Activated B cell treated with CpG ODN at 0.5 μM for 24 hours (primary cell): ENCODE data around the gene DAZL. TPM values are rescaled to one million over a fixed set of nuclear protein-coding genes. Genes with fewer than 3 reads are reported as not detected.

Experiments used
- ATAC-seq: fragments of 200-7000 bp; cut with Tn5 transposase; one replicate; pipeline ENCODE4 v1.10.0; 2021; ENCODE audit warnings: low read depth, mild to moderate bottlenecking, moderate library complexity
- CTCF ChIA-PET: fragments of 350-600 bp; sonication (Branson Sonifier 250); formaldehyde crosslinking; loops from one replicate; lab custom pipeline; 2021; ENCODE audit warnings: antibody characterized with exemption; lab: Charles Lee
- POLR2A ChIA-PET: fragments of 350-600 bp; sonication (Branson Sonifier 250); formaldehyde crosslinking; loops from one replicate; lab custom pipeline; 2021; ENCODE audit warnings: antibody characterized with exemption; lab: Charles Lee
- DNase-seq: peaks from one replicate; pipeline ENCODE4 v3.0.0; 2022
- H3K27ac Mint-ChIP-seq: one replicate; pipeline ENCODE4 v1.8.0; 2020; ENCODE audit warnings: mixed read lengths
- H3K27me3 Mint-ChIP-seq: one replicate; pipeline ENCODE4 v1.8.0; 2021; ENCODE audit warnings: mixed read lengths
- H3K36me3 Mint-ChIP-seq: one replicate; pipeline ENCODE4 v1.8.0; 2021; ENCODE audit warnings: low read depth, mixed read lengths
- H3K4me1 Mint-ChIP-seq: one replicate; pipeline ENCODE4 v1.8.0; 2021; ENCODE audit warnings: mixed read lengths
- H3K4me3 Mint-ChIP-seq: one replicate; pipeline ENCODE4 v1.8.0; 2020; ENCODE audit warnings: mild to moderate bottlenecking, mixed read lengths
- H3K9me3 Mint-ChIP-seq: one replicate; pipeline ENCODE4 v1.8.0; 2020; ENCODE audit warnings: mixed read lengths
- intact Hi-C: fragments of 100-400 bp; cut with micrococcal nuclease; formaldehyde crosslinking; loops from one replicate; pipeline ENCODE4 v1.15.1; 2024
- total RNA-seq: library from RNA; stranded (reverse); gene quantifications from 2 replicates; pipeline ENCODE4 v1.2.3, GENCODE V29; 2022
- TF ChIP-seq, protein P1 (sequence below): fragments of 200-600 bp; IDR thresholded peaks from one replicate; pipeline ENCODE4 v1.8.0; 2022; ENCODE audit warnings: antibody characterized with exemption, mild to moderate bottlenecking

The DAZL gene
- total RNA-seq, 1 donor from 2014 or later: not detected

DNA sequence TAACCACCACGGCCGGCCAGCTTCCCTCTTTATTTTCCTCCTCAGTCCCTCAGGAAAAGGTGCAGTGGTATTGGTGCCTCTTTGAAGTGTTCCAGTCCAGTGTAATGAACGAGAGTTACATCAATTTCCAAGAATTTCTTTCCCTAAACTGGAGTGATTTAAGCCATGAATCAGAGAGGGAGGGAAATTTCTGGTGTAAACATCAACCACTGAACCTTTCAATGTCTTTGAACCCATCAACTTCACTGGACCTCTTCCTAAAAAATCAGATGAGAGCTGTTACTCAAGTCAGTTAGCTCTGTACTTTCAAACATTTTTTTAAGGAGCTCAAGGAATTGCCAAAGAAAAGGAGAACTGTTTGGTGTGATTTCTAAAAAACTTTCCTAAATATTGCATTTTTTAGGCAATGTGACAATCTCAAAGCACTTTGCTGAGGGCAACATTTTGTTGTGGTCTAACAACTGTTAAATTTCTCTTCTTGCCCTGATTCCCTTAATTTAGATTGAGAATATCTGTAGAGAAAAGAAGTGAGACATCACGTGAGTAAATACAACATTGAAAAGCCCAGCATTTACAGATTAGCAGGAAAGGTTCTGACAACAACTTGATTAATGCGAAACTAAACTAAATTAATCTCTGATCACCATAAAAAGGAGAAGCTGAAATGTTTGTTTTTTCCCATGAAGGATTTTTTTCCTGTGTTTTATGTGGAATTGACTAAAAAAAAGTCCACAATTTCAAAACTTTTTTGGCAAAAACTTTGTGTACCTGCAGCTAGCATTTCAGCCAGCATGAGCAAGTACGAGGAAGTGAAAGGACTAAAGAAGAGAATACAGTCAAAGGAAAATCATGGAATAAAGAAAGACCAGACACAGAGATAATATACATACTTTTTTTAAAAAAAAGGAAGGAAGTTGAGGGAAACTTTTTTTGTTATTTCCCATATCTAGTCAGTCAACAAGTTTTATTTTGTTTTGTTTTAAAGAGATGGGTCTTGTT is 9.1 kb upstream of the DAZL start:
- Mint-ChIP-seq H3K4me1 (peaks cover 19% of the 10 kb centered on the region), H3K4me3 (no peak overlapping the region), H3K27me3 (no peaks in the 10 kb centered on the region), H3K9me3 (peaks cover 11% of the 10 kb centered on the region), H3K27ac (no peak overlapping the region), H3K36me3 (peaks cover 3% of the 10 kb centered on the region)
- CTCF ChIA-PET: no interaction called here
- intact Hi-C loops: no loop called here
- POLR2A ChIA-PET: no interaction called here
- ATAC-seq: no peak
- TF ChIP-seq, protein P1, sequence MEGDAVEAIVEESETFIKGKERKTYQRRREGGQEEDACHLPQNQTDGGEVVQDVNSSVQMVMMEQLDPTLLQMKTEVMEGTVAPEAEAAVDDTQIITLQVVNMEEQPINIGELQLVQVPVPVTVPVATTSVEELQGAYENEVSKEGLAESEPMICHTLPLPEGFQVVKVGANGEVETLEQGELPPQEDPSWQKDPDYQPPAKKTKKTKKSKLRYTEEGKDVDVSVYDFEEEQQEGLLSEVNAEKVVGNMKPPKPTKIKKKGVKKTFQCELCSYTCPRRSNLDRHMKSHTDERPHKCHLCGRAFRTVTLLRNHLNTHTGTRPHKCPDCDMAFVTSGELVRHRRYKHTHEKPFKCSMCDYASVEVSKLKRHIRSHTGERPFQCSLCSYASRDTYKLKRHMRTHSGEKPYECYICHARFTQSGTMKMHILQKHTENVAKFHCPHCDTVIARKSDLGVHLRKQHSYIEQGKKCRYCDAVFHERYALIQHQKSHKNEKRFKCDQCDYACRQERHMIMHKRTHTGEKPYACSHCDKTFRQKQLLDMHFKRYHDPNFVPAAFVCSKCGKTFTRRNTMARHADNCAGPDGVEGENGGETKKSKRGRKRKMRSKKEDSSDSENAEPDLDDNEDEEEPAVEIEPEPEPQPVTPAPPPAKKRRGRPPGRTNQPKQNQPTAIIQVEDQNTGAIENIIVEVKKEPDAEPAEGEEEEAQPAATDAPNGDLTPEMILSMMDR: no peak
- no peak for DNase-seq

DNA sequence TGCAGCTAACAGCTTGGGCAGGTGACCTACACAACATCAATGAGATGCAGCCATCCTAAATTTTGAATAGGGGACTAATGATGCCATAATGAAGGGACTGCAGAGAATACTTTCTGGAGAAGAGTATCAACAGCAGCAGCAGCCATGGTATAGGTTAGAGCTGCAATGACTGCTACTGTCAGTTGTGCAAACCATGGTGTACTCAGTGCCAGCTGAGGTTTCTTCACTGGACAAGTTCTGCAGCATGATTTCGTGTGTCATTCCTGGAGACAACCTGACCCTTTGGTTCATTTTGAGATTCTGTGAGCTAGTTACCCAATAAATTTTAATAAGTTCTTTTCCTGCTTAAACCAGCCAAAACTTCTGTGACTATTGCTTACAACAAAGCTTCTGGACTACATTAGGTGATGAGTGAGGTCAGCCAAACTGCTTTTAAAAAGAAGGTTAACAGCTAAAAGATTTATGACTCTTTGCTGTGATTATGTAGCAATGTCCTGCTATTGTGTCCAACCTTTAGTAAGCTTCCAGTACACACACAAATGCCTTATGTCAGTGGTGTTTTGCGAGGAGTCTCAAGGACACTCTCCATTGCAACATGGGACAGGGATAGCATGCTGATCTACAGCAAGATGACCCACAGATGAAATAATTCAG is 4.8 kb upstream of the DAZL start:
- Mint-ChIP-seq H3K4me1 (peaks cover 10% of the 10 kb centered on the region), H3K4me3 (no peak overlapping the region), H3K27ac (no peak overlapping the region), H3K27me3 (peaks cover 3% of the 10 kb centered on the region), H3K36me3 (no peaks in the 10 kb centered on the region), H3K9me3 (no peaks in the 10 kb centered on the region)
- intact Hi-C loops: loop anchor here (10.0 kb wide), 1 partner anchor 1035 kb away; no protein-coding TSS in a partner anchor
- no peak for ATAC-seq
- TF ChIP-seq, protein P1: no peak
- CTCF ChIA-PET: interaction anchor here (1.6 kb wide), 1 partner anchor 9 kb away, joined by 6 read pairs; no protein-coding TSS in a partner anchor
- no peak for DNase-seq
- POLR2A ChIA-PET: no interaction called here

DNA sequence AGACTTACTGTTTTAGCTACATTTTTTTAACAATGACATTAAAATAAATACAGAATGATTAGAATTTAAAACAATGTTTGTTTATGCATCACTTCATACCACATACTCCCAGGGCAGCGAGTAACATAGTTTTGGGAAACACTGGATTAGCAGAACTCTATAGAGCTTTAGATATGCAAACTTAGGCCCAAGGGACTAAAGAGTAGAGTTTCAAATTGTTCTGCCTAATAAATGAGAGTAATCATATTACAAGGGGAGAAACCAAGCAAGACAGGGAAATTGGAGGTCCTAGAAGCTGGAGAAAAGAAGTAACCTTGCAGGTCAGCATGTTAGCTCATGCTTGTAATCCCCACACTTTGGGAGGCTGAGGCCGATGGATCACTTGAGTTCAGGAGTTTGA is 3.6 kb upstream of the DAZL start:
- ATAC-seq (no peak), DNase-seq (no peak)
- ChIA-PET CTCF (interaction anchor here (0.8 kb wide), 2 partner anchors 421 to 805 kb away, joined by 3 read pairs; no protein-coding TSS in a partner anchor), POLR2A (no interaction called here)
- Mint-ChIP-seq H3K4me3 (no peak overlapping the region), H3K4me1 (peaks cover 4% of the 10 kb centered on the region), H3K27me3 (peaks cover 3% of the 10 kb centered on the region), H3K36me3 (no peaks in the 10 kb centered on the region), H3K27ac (no peak overlapping the region), H3K9me3 (no peaks in the 10 kb centered on the region)
- intact Hi-C loops: loop anchor here (10.0 kb wide), 1 partner anchor 1036 kb away; no protein-coding TSS in a partner anchor
- TF ChIP-seq, protein P1: no peak

DNA sequence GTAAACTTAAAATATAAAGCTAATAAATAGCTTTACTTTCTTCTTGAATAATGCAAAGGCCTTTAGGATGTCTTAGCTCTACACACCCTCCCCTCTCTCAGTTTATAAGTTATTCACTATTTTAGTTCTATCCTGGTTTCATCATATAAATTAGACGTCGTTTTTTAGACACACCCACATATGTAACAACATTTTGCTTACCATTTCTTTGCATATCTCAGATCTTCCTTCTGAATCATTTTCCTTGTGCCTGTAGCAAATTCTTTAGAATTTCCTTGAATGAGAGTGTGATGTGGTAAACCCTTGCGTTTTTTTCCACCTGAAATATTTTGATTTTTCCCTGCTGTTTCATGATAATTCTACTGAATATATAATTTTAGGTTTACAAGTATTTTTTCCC is 2.5 kb upstream of the DAZL start:
- CTCF ChIA-PET: no interaction called here
- Mint-ChIP-seq H3K36me3 (no peaks in the 10 kb centered on the region), H3K4me3 (no peak overlapping the region), H3K9me3 (no peaks in the 10 kb centered on the region), H3K27me3 (peaks cover 3% of the 10 kb centered on the region), H3K4me1 (peaks cover 4% of the 10 kb centered on the region), H3K27ac (no peak overlapping the region)
- POLR2A ChIA-PET: no interaction called here
- ATAC-seq (no peak), DNase-seq (no peak)
- intact Hi-C loops: loop anchor here (10.0 kb wide), 1 partner anchor 1037 kb away; no protein-coding TSS in a partner anchor
- TF ChIP-seq, protein P1: no peak

DNA sequence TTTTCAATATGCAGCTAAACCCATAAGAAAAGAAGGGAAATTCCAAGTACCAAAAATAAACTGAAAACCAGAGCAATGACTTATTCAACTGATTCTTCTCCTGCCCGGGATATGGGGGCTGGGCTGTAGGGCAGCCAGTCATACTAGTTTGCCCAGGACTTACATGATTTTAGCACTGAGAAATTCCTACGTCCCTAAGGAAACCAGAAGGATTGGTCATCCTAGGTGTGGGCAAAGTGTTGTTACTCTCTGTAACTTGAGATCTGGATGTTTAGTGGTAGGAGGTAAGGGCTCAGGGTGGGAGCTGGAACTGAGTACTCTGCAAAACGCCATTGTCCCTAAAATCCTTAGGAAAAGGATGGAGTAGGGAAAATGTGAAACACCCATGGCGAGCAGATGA is 1.2 kb upstream of the DAZL start:
- CTCF ChIA-PET: no interaction called here
- no peak for ATAC-seq
- no peak overlapping the region for H3K4me3 Mint-ChIP-seq
- no peak for DNase-seq
- TF ChIP-seq, protein P1: no peak
- H3K27ac Mint-ChIP-seq: no peak overlapping the region
- no peaks in the 10 kb centered on the region for H3K36me3 Mint-ChIP-seq
- peaks cover 3% of the 10 kb centered on the region for H3K27me3 Mint-ChIP-seq
- POLR2A ChIA-PET: no interaction called here
- peaks cover 4% of the 10 kb centered on the region for H3K4me1 Mint-ChIP-seq
- intact Hi-C loops: loop anchor here (10.0 kb wide), 1 partner anchor 1038 kb away; no protein-coding TSS in a partner anchor
- no peaks in the 10 kb centered on the region for H3K9me3 Mint-ChIP-seq
